Kasumi-1 (cell line): ENCODE measurements around the gene SPINDOC.
A peak's percentile ranks its signal among the peaks of the same experiment; 100 is the strongest.
"Not testable (repeated sequence)": the region's sequence is repeated elsewhere in the genome, so short reads cannot be mapped to it uniquely, and the experiment has no call there.

Experiments
- DNase-seq, 2 experiments: peaks; one replicate each; lab custom pipeline; 2025; lab: John Stamatoyannopoulos, UW

SPINDOC gene

GRCh38 chr11:63855975-63856374 lies 42.7 kb downstream of the SPINDOC start:
- no peak for DNase-seq

- DNase-seq = peak in 1 of 2 experiments; percentile 29
Measured at GRCh38 chr11:63858628-63859550, 45.6 kb downstream of the SPINDOC start.

- DNase-seq = peak; percentile 31 to 53
Measured at GRCh38 chr11:63862923-63863322, 49.7 kb downstream of the SPINDOC start.

DNA sequence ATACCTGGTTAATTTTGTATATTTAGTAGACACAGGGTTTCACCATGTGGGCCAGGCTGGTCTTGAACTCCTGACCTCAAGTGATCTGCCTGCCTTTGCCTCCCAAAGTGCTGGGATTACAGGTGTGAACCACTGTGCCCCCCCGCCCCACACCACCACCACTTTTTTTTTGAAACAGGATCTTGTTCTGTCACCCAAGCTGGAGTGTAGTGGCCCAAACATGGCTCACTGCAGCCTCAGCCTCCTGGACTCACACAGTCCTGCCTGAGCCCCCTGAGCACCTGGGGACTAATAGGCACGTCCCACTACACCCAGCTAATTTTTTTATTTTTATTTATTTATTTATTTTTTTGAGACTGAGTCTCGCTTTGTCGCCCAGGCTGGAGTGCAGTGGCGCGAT lies 50.4 kb downstream of the SPINDOC start:
- DNase-seq = not testable (repeated sequence)

DNA sequence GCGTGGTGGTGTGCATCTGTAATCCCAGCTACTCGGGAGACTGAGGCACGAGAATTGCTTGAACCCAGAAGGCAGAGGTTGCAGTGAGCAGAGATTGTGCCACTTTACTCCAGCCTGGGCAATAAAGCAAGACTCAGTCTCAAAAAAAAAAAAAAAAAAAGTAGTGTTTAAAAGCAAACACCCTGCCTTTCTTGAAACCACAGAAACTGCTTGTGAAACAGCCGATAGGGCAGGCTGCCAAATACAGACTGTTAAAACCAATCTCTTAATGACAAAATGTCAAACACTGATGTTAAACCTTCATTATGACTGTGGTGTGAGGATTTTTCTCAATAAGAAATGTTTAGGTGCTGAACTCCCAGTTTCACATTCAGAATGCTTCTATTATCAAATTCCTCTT lies 53.0 kb downstream of the SPINDOC start:
- peak; percentile 52 to 67 for DNase-seq

GRCh38 chr11:63867511-63867910 lies 54.3 kb downstream of the SPINDOC start:
- no peak for DNase-seq

GRCh38 chr11:63868399-63869064 lies 55.3 kb downstream of the SPINDOC start:
- DNase-seq = peak; percentile 67 to 83

- DNase-seq = no peak
Measured at GRCh38 chr11:63869171-63869591, 55.9 kb downstream of the SPINDOC start.

GRCh38 chr11:63869683-63870082 lies 56.4 kb downstream of the SPINDOC start:
- DNase-seq = peak; percentile 57 to 76

DNA sequence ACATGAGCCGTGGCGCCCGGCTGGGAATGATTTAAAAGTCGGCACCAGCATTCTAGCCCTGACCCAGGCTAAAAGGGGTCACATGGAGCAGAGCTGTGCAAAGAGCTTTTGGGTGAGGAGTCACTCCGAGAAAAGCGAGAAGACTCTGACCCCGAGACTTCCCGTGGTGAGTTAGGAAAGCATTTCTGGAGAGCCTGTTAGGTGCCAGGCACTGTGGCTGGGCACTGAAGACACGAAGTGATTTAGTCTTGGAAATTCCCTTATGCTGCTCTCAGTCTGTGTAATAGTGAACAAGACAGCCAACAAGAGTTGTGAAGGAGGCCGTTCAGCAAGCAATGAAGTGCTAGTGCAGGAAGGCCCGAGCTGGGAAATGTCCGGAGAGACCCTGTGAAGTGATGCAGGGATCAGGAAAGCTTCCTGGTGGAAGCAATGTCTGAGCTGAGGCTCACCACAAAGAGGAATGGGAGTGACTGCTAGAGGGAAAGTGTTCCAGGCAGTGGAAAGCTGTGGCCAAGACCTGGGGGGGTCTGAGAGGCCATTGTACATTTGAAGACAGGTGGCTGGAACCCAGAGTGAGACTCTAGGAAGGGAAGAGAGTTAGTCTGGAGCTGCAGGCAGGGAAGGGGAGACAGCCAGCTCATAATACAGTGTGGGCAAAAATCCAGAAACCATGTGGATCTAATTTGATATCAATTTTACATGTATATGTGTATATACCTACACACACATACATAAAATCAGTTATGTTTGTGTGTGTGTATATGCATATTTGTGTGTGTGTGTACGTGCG lies 57.3 kb downstream of the SPINDOC start:
- DNase-seq = no peak

DNA sequence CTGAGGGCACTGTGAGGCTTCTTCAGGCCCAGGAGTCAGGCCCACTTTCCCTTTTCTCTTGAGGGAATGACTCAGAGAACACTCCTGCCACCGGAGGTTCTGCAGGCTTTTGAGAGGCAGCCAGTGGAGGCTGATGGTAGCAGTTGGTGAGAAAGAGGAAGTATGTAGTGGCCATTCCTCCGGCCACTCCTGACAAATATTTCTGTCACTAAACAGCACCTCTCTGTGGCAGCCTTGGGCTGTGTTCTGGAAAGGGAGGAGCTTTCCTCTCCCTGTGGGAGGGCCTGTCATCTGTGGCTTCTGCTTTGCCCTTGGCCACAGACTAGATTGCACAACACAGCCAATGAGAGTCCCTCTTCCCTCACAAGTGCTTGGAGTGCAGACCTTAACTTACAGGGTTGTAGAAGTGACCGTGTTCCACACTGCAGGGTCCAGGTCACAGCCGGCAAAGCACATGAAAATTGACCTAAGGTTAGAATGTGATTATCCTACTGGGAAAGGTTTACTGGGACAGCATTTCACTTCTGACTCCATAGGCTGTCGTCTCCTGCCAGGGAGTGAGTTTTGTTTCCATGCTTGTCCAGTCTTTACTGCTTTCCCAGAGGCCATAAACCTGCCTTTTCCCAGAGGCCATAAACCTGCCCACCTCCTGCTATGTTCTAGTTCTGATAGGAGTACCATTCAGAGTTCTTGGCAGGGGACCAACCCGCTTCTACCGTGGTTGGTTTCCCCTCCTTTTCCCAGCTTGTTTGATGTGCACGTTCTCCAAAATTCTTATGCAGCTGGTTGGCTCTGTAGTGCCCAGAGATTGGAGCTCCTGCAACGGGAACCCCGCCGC lies 58.9 kb downstream of the SPINDOC start:
- peak; percentile 99 for DNase-seq

- no peak for DNase-seq
Measured at GRCh38 chr11:63872800-63873197, 59.5 kb downstream of the SPINDOC start.

- no peak for DNase-seq
Measured at GRCh38 chr11:63873311-63873710, 60.1 kb downstream of the SPINDOC start.

DNA sequence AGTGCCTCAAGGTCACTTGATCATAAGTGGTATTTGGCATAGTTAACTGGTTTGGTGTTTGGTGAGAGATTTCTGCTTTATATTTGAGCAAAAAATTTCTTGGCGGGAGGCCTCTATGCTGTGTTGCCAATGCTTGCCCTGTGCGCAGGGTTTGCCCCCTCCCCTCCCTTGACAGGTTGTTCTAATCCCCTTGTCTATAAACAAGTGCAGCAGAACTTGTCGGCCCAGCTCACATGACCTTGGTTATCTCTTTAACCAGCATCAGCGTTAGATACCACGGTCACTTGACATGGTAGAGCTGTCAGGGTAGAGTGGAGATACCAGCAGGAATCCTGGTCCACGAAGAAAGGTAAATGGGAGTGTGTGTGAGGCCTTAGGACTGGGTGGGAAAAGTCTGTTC lies 61.3 kb downstream of the SPINDOC start:
- DNase-seq = no peak

GRCh38 chr11:63875506-63876065 lies 62.3 kb downstream of the SPINDOC start:
- no peak for DNase-seq

- no peak for DNase-seq
Measured at GRCh38 chr11:63876616-63877015, 63.4 kb downstream of the SPINDOC start.
